Measurements from ENCODE around the gene KDM4C. TPM values are rescaled to one million over a fixed set of nuclear protein-coding genes. Genes with fewer than 3 reads are reported as not detected.

Gene KDM4C
- polyA plus RNA-seq, 5 donors: 9.9 to 18.3 (median 15.6) TPM

GRCh38 chr9:7094576-7094975 is 336.8 kb downstream of the KDM4C start:
- no peak for DNase-seq

DNA sequence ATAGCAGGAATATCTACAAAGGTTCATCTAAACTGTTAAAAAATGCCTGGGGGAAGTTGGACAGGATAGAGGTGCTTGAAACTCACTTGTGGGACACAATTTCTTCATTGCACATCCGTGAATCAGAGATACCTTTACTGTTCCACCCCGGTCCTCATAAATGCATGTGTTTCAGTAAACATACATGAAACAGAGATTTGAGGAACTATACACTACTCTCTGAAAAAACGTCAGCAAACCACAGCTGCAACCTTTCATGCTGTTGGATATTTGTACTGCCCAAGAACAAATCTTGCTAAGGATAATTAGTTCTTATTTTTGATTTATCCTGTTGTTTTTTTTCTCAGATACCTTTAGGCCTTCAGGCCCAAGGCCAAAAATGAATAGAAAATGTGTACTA is 337.3 kb downstream of the KDM4C start:
- no peak for DNase-seq

DNA sequence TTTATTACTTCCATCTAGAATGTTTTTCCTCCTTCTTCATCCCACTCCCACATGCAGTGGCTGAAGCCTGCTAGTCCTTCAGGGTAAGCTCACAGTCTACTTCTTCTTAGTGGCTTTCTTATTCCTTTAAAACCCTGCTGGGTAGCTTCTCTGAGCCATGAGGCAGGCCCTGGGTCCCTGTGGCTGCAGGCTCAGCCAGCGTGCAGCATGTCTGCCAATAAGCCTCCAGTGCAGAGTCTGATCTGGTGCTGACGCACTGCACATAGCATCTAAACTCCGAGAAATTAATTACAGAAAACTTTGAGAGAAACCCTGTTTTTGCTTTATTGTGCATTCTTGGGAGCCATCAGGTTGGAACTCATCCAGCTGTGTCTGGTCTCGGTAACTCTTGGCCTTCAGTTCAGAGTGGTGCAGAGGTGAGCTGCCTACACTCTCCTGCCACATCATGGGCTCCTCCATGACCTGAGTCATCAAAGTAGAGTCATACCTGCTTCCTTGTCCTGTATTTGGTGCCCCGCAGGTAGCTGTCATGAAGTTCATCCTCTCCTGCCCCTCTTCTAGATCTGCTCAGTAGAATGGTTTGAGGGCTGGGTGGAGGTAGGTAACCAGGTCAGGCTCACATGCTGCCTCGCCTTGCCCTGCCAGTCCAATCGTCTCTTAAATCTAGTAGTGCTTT is 339.4 kb downstream of the KDM4C start:
- no peak for DNase-seq

DNA sequence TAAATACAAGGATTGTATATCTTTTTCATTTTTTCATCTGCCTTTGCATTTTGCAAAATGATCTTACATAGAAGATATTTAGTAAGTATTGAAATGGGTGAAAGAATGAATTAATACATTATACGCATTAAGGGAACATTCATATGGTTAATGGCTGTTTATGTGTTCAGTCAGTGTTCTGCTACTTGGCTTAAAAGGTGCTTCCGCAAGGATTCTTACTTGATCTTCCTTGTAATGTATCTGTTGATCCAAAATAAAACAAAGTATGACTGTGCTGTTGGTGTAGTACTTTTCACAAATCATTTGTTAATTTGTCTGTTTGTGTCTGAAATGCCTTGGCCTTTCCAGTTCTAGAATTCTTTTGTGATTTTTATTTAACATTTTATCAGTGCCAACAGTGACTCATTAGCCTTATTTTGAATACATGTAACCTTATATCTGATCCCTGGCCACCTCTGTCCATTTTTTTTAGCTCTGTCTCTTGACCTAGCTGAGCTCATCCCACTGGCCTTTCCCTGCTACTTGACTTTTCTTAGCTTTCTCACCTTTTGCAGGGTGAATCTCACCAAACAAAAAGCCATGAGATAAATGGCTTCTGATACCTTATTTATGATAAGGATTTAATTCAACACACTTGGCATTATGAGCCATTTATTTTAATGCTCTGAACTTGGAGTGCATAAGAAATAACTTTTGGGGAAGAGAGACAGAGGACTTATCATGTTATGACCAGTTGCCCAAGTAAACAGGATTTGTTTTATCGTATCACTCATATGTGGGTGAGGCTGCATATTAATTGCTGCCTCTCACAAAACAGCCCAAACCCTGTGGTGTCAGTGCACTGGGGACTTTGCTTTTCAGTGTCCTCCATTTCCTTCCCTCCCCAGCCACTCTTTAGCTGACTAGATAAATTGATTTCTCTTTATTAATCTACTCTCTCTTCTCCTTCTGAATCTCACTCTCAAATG is 340.3 kb downstream of the KDM4C start:
- no peak for DNase-seq

GRCh38 chr9:7103367-7103766 is 345.6 kb downstream of the KDM4C start:
- DNase-seq: no peak

DNA sequence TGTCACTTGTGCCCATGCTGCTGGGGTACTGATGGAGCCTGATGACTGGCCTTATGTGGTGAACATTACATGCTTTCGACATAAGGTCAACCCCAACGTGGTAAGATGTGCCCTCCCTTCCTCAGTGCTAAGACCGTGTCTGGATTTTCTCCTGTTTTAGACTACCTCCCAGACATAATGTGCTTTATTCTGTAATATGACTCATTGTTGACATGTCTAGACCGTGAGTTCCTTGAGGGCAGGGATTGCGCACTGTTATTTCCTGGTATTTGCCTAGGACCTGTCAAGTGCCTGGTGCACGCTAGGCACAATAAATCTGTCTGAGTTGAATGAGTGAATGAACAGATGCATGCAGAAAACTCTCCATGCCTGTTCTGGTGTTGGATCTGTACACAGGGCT is 346.0 kb downstream of the KDM4C start:
- DNase-seq: no peak

DNA sequence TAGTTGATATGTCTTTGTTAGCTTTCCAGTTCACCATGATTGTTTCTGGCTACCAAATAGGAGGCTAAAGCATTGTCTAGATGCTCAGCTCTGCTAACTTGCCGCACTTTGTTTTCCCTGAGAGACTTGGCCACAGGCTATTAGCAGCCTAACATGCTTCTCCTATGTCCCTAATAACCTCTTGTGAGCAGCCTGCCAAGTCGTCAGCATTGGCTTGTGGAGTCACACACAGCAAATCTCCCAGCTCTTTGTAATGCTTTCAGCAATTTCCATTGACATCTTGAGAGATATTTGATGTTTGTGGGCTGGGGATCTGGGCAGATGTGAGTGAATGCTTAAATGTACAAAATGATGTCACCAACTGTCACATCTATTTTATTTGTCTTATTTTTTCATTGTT is 346.9 kb downstream of the KDM4C start:
- no peak for DNase-seq

- no peak for DNase-seq
Observed at GRCh38 chr9:7105095-7105494, 347.3 kb downstream of the KDM4C start.

DNA sequence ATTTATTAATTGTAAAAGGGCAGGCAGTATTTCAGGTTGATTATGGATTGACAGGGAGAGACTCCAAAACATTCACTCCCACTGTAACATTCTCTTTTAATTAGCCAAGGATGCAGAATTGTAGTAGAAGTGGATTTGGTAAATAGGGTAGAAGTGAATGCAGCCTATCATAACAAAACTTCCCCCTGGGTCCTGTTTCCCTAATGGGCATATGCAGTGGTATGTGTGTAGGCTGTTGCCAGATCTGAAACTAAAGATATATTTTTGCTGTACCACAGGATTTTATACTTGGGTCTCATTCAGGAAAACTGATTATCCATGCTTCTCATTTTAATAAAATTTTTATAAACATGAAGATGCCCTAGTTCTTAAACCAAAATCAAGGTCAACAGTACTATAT is 351.2 kb downstream of the KDM4C start:
- no peak for DNase-seq

- no peak for DNase-seq
Observed at GRCh38 chr9:7111413-7111812, 353.6 kb downstream of the KDM4C start.

GRCh38 chr9:7115606-7116005 is 357.8 kb downstream of the KDM4C start:
- no peak for DNase-seq

- DNase-seq: no peak
Observed at GRCh38 chr9:7117676-7118561, 360.1 kb downstream of the KDM4C start.

DNA sequence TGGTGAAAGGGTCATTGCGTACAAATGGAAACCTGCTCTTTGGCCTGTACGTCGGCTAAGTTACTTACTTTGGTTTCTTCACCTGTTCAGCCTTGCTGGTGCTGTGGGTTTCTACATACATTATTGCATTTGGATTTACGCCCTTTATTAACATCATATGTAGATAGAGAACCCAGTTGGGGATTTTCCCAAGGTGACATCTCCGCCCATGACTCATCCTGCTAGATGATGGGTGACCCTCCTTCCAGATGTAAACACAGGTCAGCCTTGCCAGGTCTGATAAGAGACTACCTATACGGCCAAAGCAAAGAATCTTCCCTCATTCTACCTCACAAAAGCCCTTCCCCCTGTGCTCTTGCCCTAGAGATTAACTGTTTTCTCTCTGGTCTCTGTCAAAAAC is 360.9 kb downstream of the KDM4C start:
- DNase-seq: no peak

DNA sequence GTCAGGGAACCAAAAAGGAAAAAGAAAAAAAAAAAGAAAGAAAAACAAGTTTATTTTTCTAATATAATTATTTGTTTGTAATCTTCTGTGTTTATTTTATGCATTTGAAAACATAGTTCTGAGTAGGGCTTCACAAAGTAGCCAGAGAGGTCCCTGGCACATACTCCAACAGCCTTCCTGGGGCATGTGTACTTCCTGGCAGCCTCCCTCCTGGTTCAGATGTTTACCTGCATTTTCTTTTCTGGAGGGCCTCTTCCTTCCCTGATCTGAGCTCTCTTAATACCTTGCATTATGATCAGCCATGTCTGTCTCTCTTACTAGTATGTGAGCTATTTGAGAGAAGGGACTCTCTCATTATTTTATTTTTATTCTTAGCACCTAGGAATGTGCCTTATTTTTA is 361.8 kb downstream of the KDM4C start:
- DNase-seq: no peak

DNA sequence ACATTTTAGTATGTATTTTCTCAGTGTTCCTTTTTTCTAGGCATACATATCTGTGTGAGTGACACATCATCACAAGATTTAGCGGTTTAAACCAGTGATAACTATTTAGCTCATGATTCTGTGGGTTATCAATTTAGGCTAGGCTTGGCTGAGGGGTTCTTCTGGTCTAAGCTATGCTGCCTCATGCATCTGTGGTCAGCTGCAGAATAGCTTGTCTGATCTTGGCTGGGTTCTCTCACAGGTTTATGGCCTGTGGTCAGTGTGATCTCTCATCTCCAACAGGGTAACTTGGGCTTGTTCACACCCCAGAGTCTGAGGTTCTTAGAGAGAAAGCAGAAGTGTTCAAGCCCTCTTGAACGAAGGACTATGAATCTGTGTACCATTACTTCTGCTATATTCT is 363.3 kb downstream of the KDM4C start:
- DNase-seq: no peak

GRCh38 chr9:7121664-7122063 is 363.9 kb downstream of the KDM4C start:
- no peak for DNase-seq

DNA sequence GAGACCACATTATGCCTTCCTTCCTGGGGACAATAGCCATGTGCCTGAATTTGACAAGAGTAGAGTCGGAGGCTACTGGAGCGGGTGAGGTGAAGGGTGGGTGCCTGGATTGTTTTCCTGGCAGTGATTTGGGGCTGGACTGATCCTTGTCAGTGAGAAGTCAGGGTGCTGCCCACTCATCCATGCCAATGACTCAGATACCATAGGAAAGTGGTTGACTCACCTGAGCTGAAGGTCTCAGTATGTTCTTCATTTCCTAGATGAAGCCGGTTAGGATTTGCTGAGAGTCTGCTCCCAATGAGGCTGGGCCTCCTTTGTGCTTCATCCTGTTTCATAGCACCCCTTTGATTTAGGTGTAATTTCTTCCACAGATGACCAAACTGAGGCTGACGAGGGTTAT is 366.0 kb downstream of the KDM4C start:
- DNase-seq: no peak

- DNase-seq: no peak
Observed at GRCh38 chr9:7125231-7125630, 367.5 kb downstream of the KDM4C start.

- DNase-seq: no peak
Observed at GRCh38 chr9:7129391-7129790, 371.6 kb downstream of the KDM4C start.

- DNase-seq: no peak
Observed at GRCh38 chr9:7130266-7130820, 372.6 kb downstream of the KDM4C start.

- DNase-seq: no peak
Observed at GRCh38 chr9:7132605-7133004, 374.8 kb downstream of the KDM4C start.

GRCh38 chr9:7135735-7136134 is 378.0 kb downstream of the KDM4C start:
- no peak for DNase-seq
